Adrenal gland (tissue), 5 donors: Measurements from ENCODE around the gene UBA52.
"Not testable (repeated sequence)": the region's sequence is repeated elsewhere in the genome, so short reads cannot be mapped to it uniquely, and the experiment has no call there.

ENCODE experiments used
- CTCF ChIP-seq, 6 experiments: fragments of 450-650 bp in 4 of 6; fragments of 200-600 bp in 2 of 6; sonication (generic) in 1 of 6; IDR thresholded peaks; 1 replicate in 5 of 6; 2 replicates in 1 of 6; pipeline versions ENCODE4 v1.5.1 to v1.8.0; 2016 to 2021; ENCODE audit warnings: antibody characterized with exemption in 6 of 6, mild to moderate bottlenecking in 2 of 6, moderate library complexity in 1 of 6
- POLR2A ChIP-seq, 2 donors: fragments of 450-650 bp; IDR thresholded peaks; one replicate each; pipeline ENCODE4 v1.6.1; 2017; ENCODE audit warnings: antibody characterized with exemption in 2 of 2, mild to moderate bottlenecking in 2 of 2, moderate library complexity in 1 of 2
- donor health status: DM: no; HTN: no; CAD: no.

GRCh38 chr19:18540200-18540599 lies 31.5 kb upstream of the UBA52 start:
- not testable (repeated sequence) for TF ChIP-seq POLR2A, CTCF (IDR thresholded peaks at IDR 0.05)
